Heart left ventricle (tissue), 16 donors: ENCODE measurements around the gene SFT2D3. TPM values are rescaled to one million over a fixed set of nuclear protein-coding genes. Genes with fewer than 3 reads are reported as not detected.
A peak's percentile ranks its signal among the peaks of the same experiment; 100 is the strongest.

Source experiments
- ATAC-seq, 4 donors: fragments of 200-7000 bp; cut with Tn5 transposase; one replicate each; pipeline ENCODE4 v1.9.1; 2020 to 2022; ENCODE audit warnings: moderate library complexity in 4 of 4, mild to moderate bottlenecking in 3 of 4, moderate number of reproducible peaks in 1 of 4
- DNase-seq, 5 donors: peaks; one replicate each; pipeline ENCODE4 v3.0.0-alpha.2; 2020
- H3K27ac ChIP-seq, 12 donors: fragments of 200-600 bp; sonication (generic) in 4 of 12; one replicate each; pipeline versions ENCODE4 v1.5.0 to v1.8.0; 2016 to 2022; ENCODE audit warnings: mild to moderate bottlenecking in 2 of 12
- H3K27me3 ChIP-seq, 9 donors: fragments of 200-600 bp; sonication (generic) in 2 of 9; one replicate each; pipeline versions ENCODE4 v1.5.1 to v1.8.0; 2016 to 2022; ENCODE audit warnings: mild to moderate bottlenecking in 3 of 9
- H3K36me3 ChIP-seq, 9 donors: fragments of 200-600 bp; sonication (generic) in 2 of 9; one replicate each; pipeline versions ENCODE4 v1.5.0 to v1.8.0; 2018 to 2022; ENCODE audit warnings: mild to moderate bottlenecking in 2 of 9
- H3K4me1 ChIP-seq, 12 donors: fragments of 200-600 bp; sonication (generic) in 4 of 12; one replicate each; pipeline versions ENCODE4 v1.5.0 to v1.8.0; 2016 to 2022; ENCODE audit warnings: mild to moderate bottlenecking in 3 of 12
- H3K4me3 ChIP-seq, 12 donors: fragments of 200-600 bp; sonication (generic) in 4 of 12; one replicate each; pipeline versions ENCODE4 v1.5.0 to v1.8.0; 2017 to 2022; ENCODE audit warnings: mild to moderate bottlenecking in 9 of 12, moderate library complexity in 4 of 12
- H3K9me3 ChIP-seq, 12 donors: fragments of 200-600 bp; sonication (generic) in 4 of 12; one replicate each; pipeline versions ENCODE4 v1.5.0 to v1.8.0; 2016 to 2022; ENCODE audit warnings: mild to moderate bottlenecking in 1 of 12
- CTCF ChIP-seq, 12 donors: fragments of 200-600 bp; sonication (generic) in 4 of 12; IDR thresholded peaks; one replicate each; pipeline versions ENCODE4 v1.5.0 to v1.8.0; 2018 to 2022; ENCODE audit warnings: antibody characterized with exemption in 12 of 12, mild to moderate bottlenecking in 5 of 12
- POLR2A ChIP-seq, 2 donors: fragments of 450-650 bp; IDR thresholded peaks; one replicate each; pipeline ENCODE4 v1.6.1; 2017; ENCODE audit warnings: antibody characterized with exemption in 2 of 2, mild to moderate bottlenecking in 2 of 2, moderate library complexity in 2 of 2
- WGBS, 4 donors: extraction: QIAGEN DNeasy Blood & Tissue Kit in 2 of 4; methylation state at CpG; one replicate each; pipeline versions ENCODE4 v1.1.5 to v1.1.7; 2013 to 2018; 5-methylcytosine and 5-hydroxymethylcytosine counted together
- intact Hi-C, 10 donors: fragments of 100-400 bp; cut with DNase I; formaldehyde crosslinking; loops; one replicate each; pipeline versions ENCODE4 v1.11.1 to v1.14.2; 2022
- polyA plus RNA-seq, 2 donors: library from polyadenylated mRNA; stranded (reverse); fragments of 200-250 nt; gene quantifications; one replicate each; pipeline ENCODE4 v1.2.3, GENCODE V29; 2013
- total RNA-seq, 9 donors: library from RNA; depleted of rRNA in 2 of 9; stranded (reverse); fragments of >200 nt in 2 of 9; fragmentation: NEBNext Ultra II Directional in 3 of 9; extraction: Animal tissue kit (Norgen Biotek cat#: 25700) in 3 of 9; gene quantifications; one replicate each; pipeline versions ENCODE4 v1.1.0 to v1.2.4, GENCODE V29; 2016 to 2023
- donor health status: ischemic (EF 13 %, LVEDD 7.1; RV severe dilation, severe dysfunction).
- donor health status: healthy with polysubstance abuse.
- donor health status: DM: no; HTN: yes; CAD: no.
- donor health status: DM: no; HTN: no; CAD: no.
- donor health status: ischemic (EF 25% LVEDD 6.9; RV normal size, moderate dysfunction).
- donor health status: ischemic (EF 25% LVEDD 5.7; RV mildly dilated, moderate dysfunction).
- donor health status: healthy.
- donor health status: DM: yes; HTN: yes; CAD: no.
- donor health status: ischemic (EF 35%, LVEDD 5.7; RV mildly dilated, moderate dysfunction).
- donor health status: nonischemic (EF 11% LVEDD 7.7; RV severe dilation, severe dysfunction).
- donor health status: DM: yes; HTN: yes; CAD: no.
- donor health status: PGD.
- donor health status: ischemic (EF 29% LVEDD 5.4; RV normal size, mild dysfunction).
- donor health status: nonischemic (EF 23%, LVEDD 6.1; RV moderate dilation, normal function).

SFT2D3 gene
- total and polyA plus RNA-seq, 11 donors, result 2.4 to 5.2 (median 3.6) TPM

- ATAC-seq (no peak), DNase-seq (no peak)
- peaks cover 9 to 90% (median 69%) of the 10 kb centered on the region in 12 donors for H3K4me1 ChIP-seq
- peak overlapping the region; percentile 82 to 98 (median 88) for H3K27ac ChIP-seq
- intact Hi-C loops, result no loop called here
- peaks cover 0 to 30% (median 0%) of the 10 kb centered on the region in 9 donors for H3K27me3 ChIP-seq
- 60 to 69% (median 67%) methylated on average over 8 of the region's 8 CpGs for WGBS, 4 donors
- peaks cover 0 to 9% (median 2%) of the 10 kb centered on the region in 9 donors for H3K36me3 ChIP-seq
- peaks cover 0 to 11% (median 0%) of the 10 kb centered on the region in 12 donors for H3K9me3 ChIP-seq
- peak overlapping the region in 7 of 12 donors; percentile 38 to 52 (median 43) for H3K4me3 ChIP-seq
- TF ChIP-seq POLR2A (IDR thresholded peaks at IDR 0.05) (no peak), CTCF (IDR thresholded peaks at IDR 0.05) (no peak)
Observed at GRCh38 chr2:127665267-127665893, 35.9 kb upstream of the SFT2D3 start.

- H3K4me1 ChIP-seq, result peaks cover 0 to 92% (median 52%) of the 10 kb centered on the region in 12 donors
Observed at GRCh38 chr2:127669056-127669455, 32.2 kb upstream of the SFT2D3 start.

GRCh38 chr2:127670055-127670956 lies 31.0 kb upstream of the SFT2D3 start:
- Histone ChIP-seq H3K27ac (peak overlapping the region in 6 of 12 donors; percentile 3 to 99 (median 94)), H3K27me3 (peaks cover 0 to 18% (median 0%) of the 10 kb centered on the region in 9 donors), H3K4me1 (peaks cover 0 to 80% (median 48%) of the 10 kb centered on the region in 12 donors), H3K4me3 (no peak overlapping the region), H3K9me3 (peaks cover 0 to 11% (median 0%) of the 10 kb centered on the region in 12 donors), H3K36me3 (peaks cover 0 to 4% (median 2%) of the 10 kb centered on the region in 9 donors)
- intact Hi-C loops, result loop anchor here in 3 of 10 donors (5.0 to 10.0 kb wide), 2 partner anchors 33 to 76 kb away; no protein-coding TSS in a partner anchor
- TF ChIP-seq POLR2A (IDR thresholded peaks at IDR 0.05), result no peak
- TF ChIP-seq CTCF (IDR thresholded peaks at IDR 0.05), result no peak
- ATAC-seq, result no peak
- peak in 1 of 5 donors; percentile 44 for DNase-seq
- WGBS, 4 donors, result 60 to 74% (median 66%) methylated on average over 10 of the region's 10 CpGs

More at GRCh38 chr2:127669056-127669455, 32.2 kb upstream of the SFT2D3 start:
- ATAC-seq (no peak), DNase-seq (no peak)
- Histone ChIP-seq H3K36me3 (peaks cover 0 to 4% (median 2%) of the 10 kb centered on the region in 9 donors), H3K9me3 (peaks cover 0 to 11% (median 0%) of the 10 kb centered on the region in 12 donors), H3K27ac (peak overlapping the region in 4 of 12 donors; percentile 8 to 98 (median 34)), H3K27me3 (peaks cover 0 to 21% (median 0%) of the 10 kb centered on the region in 9 donors), H3K4me3 (no peak overlapping the region)
- intact Hi-C loops, result no loop called here
- TF ChIP-seq CTCF (IDR thresholded peaks at IDR 0.05) (no peak), POLR2A (IDR thresholded peaks at IDR 0.05) (no peak)
- WGBS, 4 donors, result 55 to 69% (median 65%) methylated on average over 7 of the region's 7 CpGs
